Fibroblast of mammary gland (primary cell): ENCODE measurements around the gene SORCS1.
"Not testable (repeated sequence)": the region's sequence is repeated elsewhere in the genome, so short reads cannot be mapped to it uniquely, and the experiment has no call there.

Experiments used
- DNase-seq: peaks from one replicate; pipeline ENCODE4 v3.0.0-alpha.2; 2010; ENCODE audit warnings: low read depth
- H3K4me3 ChIP-seq: 2 replicates; pipeline ENCODE4 v1.5.1; 2011; ENCODE audit warnings: low read depth, mild to moderate bottlenecking, low read length, moderate library complexity; ENCODE audit not compliant: control insufficient read depth
- TF ChIP-seq, protein P1 (sequence below): conservative IDR thresholded peaks from 2 replicates; pipeline ENCODE4 v1.5.1; 2011; ENCODE audit warnings: low read depth, low read length, inconsistent platforms; ENCODE audit not compliant: control insufficient read depth, insufficient read depth

The SORCS1 gene

DNA sequence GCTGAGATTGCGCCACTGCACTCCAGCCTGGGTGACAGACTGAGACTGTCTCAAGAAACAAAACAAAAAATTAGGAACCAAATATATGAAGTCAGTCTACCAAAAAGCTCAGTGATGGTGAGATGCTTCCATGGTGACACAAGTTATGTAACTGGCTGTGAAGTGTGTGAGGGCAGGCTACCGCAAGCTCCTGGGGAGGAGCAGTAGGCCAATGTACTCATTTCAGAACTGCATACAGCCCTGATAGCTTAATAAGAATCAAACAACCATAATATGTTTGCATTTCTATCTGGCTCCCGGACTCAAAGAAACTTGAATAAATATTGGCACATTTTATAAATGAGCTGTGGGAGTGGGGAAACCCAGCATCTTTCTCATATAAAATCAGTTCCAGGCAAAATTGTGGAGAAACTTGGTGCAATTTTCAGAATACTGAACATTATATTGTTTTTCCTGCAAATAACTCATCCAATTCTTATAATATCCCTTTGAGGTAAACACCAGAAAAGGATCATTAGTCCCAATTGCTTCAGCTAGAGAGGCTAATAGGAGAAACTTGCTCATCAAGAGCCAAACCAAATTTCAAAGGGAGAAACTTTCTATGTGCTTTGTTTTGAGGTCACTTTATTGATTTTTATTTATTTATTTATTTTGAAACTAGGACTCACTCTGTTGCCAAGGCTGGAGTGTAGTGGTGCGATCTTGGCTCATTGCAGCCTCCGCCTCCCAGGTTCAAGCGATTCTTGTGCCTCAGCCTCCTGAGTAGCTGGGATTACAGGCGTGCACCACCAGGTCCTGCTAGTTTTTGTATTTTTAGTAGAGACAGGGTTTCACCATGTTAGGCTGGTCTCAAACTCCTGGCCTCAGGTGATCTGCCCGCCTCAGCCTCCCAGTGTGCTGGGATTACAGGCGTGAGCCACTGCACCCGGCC lies 127.0 kb downstream of the SORCS1 start:
- TF ChIP-seq, protein P1, sequence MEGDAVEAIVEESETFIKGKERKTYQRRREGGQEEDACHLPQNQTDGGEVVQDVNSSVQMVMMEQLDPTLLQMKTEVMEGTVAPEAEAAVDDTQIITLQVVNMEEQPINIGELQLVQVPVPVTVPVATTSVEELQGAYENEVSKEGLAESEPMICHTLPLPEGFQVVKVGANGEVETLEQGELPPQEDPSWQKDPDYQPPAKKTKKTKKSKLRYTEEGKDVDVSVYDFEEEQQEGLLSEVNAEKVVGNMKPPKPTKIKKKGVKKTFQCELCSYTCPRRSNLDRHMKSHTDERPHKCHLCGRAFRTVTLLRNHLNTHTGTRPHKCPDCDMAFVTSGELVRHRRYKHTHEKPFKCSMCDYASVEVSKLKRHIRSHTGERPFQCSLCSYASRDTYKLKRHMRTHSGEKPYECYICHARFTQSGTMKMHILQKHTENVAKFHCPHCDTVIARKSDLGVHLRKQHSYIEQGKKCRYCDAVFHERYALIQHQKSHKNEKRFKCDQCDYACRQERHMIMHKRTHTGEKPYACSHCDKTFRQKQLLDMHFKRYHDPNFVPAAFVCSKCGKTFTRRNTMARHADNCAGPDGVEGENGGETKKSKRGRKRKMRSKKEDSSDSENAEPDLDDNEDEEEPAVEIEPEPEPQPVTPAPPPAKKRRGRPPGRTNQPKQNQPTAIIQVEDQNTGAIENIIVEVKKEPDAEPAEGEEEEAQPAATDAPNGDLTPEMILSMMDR: no peak
- H3K4me3 ChIP-seq: no peak overlapping the region
- DNase-seq: no peak

DNA sequence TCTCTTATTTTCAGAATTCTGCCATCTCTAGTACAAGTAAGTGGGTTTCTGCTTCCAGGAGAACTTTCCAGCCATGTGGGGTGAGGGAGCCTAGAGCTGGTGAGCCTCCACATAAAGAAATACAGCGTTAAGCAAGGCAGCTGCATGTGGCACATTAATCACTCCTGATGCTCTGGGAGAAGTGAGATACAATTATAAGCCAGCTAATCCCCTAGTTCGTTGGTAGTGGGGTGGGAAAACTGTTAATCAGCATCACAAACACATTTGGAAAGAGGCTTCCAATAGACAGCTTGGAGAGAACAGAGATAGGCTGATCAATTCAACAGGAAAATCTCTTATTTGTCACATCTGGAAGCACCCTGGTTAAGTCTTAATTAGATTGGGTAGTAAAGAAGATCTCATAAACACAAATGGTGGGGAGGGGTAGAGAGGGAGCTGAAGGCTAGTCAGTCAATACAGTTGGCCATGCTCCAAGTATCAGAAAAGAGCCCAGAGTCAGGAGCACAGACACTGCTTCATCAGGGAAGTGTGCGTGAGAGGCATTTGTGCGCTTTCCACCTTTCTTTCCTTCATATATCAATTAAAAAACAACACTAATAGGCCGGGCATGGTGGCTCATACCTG lies 130.6 kb downstream of the SORCS1 start:
- no peak overlapping the region for H3K4me3 ChIP-seq
- DNase-seq: no peak
- TF ChIP-seq, protein P1: no peak

DNA sequence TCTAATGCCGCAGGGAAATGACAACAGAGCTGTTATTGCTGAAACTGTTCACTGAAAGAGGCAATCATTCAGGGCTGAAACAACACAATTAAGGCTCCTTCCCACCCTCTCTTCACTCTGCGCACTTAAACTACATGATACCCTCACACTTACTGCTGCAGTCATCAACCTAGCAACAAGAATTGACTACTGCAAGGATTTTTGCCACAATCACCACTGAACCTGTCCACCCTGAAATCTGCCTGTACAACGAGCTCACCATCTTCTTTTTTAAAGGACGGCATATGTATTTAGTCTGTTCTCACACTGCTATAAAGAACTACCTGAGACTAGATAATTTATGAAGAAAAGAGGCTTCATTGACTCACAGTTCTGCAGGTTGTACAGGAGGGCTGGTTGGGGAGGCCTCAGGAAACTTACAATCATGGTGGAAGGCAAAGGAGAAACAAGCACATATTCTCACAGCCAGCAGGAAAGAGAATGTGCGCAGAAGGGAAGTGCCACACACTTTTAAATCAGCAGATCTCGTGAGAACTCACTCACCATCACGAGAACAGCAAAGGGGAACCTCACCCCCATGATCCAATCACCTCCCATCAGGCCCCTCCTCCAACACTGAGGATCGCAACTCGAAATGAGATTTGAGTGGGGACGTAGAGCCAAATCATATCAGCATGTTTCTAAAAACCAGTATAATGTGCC lies 131.7 kb downstream of the SORCS1 start:
- TF ChIP-seq, protein P1: no peak
- H3K4me3 ChIP-seq: no peak overlapping the region
- DNase-seq: no peak

DNA sequence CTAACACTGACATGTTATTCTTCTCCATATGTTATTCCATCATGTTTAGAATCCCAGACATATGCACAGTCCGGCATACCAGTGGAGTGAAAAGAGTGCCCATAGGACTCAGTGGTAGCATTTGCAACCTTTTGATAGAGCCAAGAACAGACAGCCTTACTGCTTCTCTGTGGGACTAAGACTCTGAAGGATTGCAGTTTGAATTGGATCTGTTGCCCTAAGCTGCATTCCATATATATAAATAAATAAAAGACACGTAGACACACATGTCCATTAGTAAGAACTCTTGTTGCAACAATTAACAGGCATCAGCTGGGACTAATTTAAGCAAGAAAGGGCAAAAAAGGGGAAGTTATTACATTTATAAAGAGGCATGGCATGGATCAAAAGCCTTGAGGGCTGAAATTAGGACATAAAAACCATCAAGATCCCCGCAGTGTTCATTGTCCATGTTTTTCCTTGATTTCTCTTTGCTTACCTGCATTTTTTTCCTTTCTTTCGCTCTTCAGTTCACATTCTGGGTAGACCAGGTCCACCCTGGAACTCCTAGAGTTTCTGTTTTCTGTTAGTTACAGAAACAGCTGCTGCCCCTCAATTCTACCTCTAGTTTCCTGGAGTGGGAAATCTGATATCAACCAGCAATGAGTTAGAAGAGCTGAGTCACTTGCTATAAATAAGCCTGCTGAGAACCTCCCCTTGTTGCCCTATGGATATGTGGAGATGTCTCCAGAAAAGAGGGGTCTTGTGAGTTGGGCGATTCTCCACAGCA lies 132.4 kb downstream of the SORCS1 start:
- no peak for DNase-seq
- TF ChIP-seq, protein P1: no peak
- H3K4me3 ChIP-seq: no peak overlapping the region

DNA sequence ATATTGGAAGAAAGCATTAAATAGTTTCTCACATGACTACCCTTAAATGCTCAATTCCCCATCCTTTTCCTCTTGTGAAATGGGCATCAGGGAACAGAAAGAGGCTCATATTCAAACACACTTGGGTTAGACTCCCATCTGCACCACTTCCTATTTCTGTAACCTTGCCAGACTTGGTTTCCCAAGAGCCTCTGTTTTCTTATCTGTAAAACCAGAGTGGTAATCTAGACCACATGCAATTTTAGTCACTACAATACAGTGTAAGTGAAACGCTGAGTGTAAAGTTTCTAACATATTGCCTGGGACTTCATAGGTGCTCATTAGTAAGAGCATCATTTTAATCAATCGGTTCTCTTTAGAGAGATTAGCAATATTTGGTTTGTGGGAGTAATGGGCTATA lies 136.3 kb downstream of the SORCS1 start:
- H3K4me3 ChIP-seq: no peak overlapping the region
- DNase-seq: no peak
- TF ChIP-seq, protein P1: no peak

DNA sequence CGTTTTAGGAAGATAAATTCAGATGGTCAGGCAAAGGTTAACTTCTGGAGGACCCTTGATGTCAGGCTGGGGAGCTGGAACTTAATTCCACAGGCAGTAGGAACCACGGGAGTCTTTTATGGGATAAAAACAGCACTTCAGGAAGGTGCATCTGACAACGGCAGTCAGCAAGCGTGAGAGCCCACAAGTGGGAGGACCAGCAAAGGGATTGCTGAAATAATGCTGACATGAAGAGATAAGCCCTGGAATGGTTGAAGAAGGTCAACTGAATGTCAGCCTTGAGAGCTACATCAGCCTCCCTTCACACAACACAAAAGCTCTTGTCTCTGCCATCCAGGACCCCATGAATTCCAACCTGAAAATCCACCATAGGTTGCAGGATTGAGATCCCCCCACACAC lies 138.8 kb downstream of the SORCS1 start:
- TF ChIP-seq, protein P1: no peak
- DNase-seq: no peak
- H3K4me3 ChIP-seq: no peak overlapping the region

DNA sequence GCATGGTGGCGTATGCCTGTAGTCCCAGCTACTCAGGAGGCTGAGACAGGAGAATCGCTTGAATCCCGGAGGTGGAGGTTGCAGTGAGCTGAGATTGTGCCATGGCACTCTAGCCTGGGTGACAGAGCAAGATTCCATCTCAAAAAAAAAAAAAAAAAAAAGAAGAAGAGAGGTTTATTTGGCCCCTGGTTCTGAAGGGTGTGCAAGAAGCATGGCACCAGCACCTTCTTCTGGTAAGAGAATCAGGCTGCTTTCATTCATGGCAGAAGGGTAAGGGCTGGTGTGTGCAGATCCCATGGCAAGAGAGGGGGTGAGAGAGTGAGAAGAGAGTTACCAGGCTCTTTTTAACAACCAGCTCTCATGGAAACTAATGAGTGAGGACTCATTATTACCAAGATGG lies 140.5 kb downstream of the SORCS1 start:
- not testable (repeated sequence) for H3K4me3 ChIP-seq, DNase-seq
